ENCODE data around the gene ASIC3. TPM values are rescaled to one million over a fixed set of nuclear protein-coding genes. Genes with fewer than 3 reads are reported as not detected.
A peak's percentile ranks its signal among the peaks of the same experiment; 100 is the strongest.

Gene ASIC3
- total and polyA plus RNA-seq, 3 experiments from 2014 or later, result 2.6 to 3.6 TPM; not detected in 1

DNA sequence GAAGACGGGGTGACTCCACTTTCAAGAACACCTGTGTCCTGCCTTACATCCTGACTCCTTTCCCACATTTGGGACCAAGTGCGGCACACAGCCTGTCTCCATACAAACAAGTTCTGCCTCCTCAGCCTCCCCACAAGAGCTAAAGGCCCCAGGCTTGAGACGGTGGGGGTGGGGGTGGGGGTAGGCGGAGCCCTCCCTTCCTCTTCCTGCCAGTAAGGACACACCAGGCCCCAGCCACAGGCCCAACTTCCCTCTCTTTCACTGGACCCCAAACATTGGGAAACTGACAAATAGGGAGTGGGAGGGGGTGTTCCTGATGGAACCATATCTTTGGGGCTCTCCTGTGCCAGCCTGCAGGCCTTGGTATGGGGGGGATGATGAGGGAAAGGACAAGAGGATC lies 4.8 kb downstream of the ASIC3 start:
- ChIA-PET CTCF (interaction anchor here (1.0 to 1.8 kb wide), 2 partner anchors 25 to 27 kb away, joined by 3 to 4 read pairs; partner anchors contain the start of genes ABCB8 and FASTK), POLR2A (interaction anchor here (0.5 kb wide), 1 partner anchor 27 kb away, joined by 3 read pairs; the partner anchor contains the start of gene FASTK)
- Histone ChIP-seq H3K4me1 (ENCODE audit: insufficient read depth, low read length) (peaks cover 14% of the 10 kb centered on the region), H3K27me3 (ENCODE audit: insufficient read depth, low read length, poor library complexity, severe bottlenecking) (no peaks in the 10 kb centered on the region), H3K36me3 (ENCODE audit: insufficient read depth, low read length) (no peaks in the 10 kb centered on the region), H3K9me3 (ENCODE audit: low read length) (no peaks in the 10 kb centered on the region), H3K4me3 (ENCODE audit: low read length) (no peak overlapping the region), H3K27ac (ENCODE audit: low read depth, low read length) (no peak overlapping the region)
- no peak overlapping the region for H3K27ac Mint-ChIP-seq
- H3K9me3 Mint-ChIP-seq, result no peaks in the 10 kb centered on the region
- peaks cover 0 to 8% (median 1%) of the 10 kb centered on the region in 3 donors for H3K36me3 Mint-ChIP-seq
- peaks cover 4 to 7% of the 10 kb centered on the region in 2 donors for H3K27me3 Mint-ChIP-seq
- H3K4me3 Mint-ChIP-seq, result no peak overlapping the region
- DNase-seq, result no peak
- peaks cover 9 to 26% (median 14%) of the 10 kb centered on the region in 3 donors for H3K4me1 Mint-ChIP-seq

DNA sequence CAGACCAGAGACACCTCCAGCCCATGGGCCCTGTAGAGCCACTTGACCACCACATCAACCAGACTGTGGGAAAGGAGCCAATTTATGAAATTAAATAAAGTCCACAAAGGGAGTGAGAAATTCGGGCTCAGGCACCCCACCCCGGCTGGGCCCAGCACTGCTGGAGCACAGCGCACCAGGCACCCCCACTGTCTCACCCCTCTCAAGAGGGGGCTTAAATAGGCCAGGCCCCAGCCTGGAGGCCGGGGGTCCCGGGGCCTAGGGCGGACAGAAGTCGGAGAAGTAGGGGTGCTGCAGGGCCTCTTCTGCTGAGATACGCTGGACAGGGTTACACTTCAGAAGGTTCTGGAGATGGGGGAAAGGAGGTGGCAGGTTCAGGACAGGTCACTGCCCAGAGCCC lies 5.4 kb downstream of the ASIC3 start:
- POLR2A ChIA-PET, result no interaction called here
- H3K4me1 ChIP-seq (ENCODE audit: insufficient read depth, low read length), result peaks cover 20% of the 10 kb centered on the region
- Mint-ChIP-seq H3K9me3 (no peaks in the 10 kb centered on the region), H3K27ac (no peak overlapping the region), H3K4me3 (peak overlapping the region in 1 of 7 donors; percentile 56), H3K36me3 (peaks cover 0 to 11% (median 1%) of the 10 kb centered on the region in 3 donors), H3K27me3 (peaks cover 4 to 7% of the 10 kb centered on the region in 2 donors), H3K4me1 (peaks cover 12 to 31% (median 19%) of the 10 kb centered on the region in 3 donors)
- H3K27me3 ChIP-seq (ENCODE audit: insufficient read depth, low read length, poor library complexity, severe bottlenecking), result no peaks in the 10 kb centered on the region
- H3K36me3 ChIP-seq (ENCODE audit: insufficient read depth, low read length), result no peaks in the 10 kb centered on the region
- H3K4me3 ChIP-seq (ENCODE audit: low read length), result no peak overlapping the region
- DNase-seq, result no peak
- CTCF ChIA-PET, result no interaction called here
- no peak overlapping the region for H3K27ac ChIP-seq (ENCODE audit: low read depth, low read length)
- H3K9me3 ChIP-seq (ENCODE audit: low read length), result no peaks in the 10 kb centered on the region

GRCh38 chr7:151056283-151056665 lies 7.9 kb downstream of the ASIC3 start:
- DNase-seq, result no peak
- peak overlapping the region in 2 of 8 donors; percentile 12 to 60 for H3K27ac Mint-ChIP-seq
- CTCF ChIA-PET, result interaction anchor here (1.5 kb wide), 1 partner anchor 27 kb away, joined by 3 read pairs; the partner anchor contains the start of gene TMUB1
- H3K9me3 Mint-ChIP-seq, result no peaks in the 10 kb centered on the region
- Histone ChIP-seq H3K27me3 (ENCODE audit: insufficient read depth, low read length, poor library complexity, severe bottlenecking) (no peaks in the 10 kb centered on the region), H3K4me1 (ENCODE audit: insufficient read depth, low read length) (peaks cover 39% of the 10 kb centered on the region), H3K27ac (ENCODE audit: low read depth, low read length) (no peak overlapping the region), H3K9me3 (ENCODE audit: low read length) (no peaks in the 10 kb centered on the region), H3K4me3 (ENCODE audit: low read length) (no peak overlapping the region), H3K36me3 (ENCODE audit: insufficient read depth, low read length) (no peaks in the 10 kb centered on the region)
- H3K4me3 Mint-ChIP-seq, result peak overlapping the region in 6 of 7 donors; percentile 49 to 95 (median 91)
- peaks cover 23 to 49% (median 34%) of the 10 kb centered on the region in 3 donors for H3K4me1 Mint-ChIP-seq
- peaks cover 0 to 14% (median 1%) of the 10 kb centered on the region in 3 donors for H3K36me3 Mint-ChIP-seq
- POLR2A ChIA-PET, result no interaction called here
- H3K27me3 Mint-ChIP-seq, result peaks cover 2 to 4% of the 10 kb centered on the region in 2 donors

DNA sequence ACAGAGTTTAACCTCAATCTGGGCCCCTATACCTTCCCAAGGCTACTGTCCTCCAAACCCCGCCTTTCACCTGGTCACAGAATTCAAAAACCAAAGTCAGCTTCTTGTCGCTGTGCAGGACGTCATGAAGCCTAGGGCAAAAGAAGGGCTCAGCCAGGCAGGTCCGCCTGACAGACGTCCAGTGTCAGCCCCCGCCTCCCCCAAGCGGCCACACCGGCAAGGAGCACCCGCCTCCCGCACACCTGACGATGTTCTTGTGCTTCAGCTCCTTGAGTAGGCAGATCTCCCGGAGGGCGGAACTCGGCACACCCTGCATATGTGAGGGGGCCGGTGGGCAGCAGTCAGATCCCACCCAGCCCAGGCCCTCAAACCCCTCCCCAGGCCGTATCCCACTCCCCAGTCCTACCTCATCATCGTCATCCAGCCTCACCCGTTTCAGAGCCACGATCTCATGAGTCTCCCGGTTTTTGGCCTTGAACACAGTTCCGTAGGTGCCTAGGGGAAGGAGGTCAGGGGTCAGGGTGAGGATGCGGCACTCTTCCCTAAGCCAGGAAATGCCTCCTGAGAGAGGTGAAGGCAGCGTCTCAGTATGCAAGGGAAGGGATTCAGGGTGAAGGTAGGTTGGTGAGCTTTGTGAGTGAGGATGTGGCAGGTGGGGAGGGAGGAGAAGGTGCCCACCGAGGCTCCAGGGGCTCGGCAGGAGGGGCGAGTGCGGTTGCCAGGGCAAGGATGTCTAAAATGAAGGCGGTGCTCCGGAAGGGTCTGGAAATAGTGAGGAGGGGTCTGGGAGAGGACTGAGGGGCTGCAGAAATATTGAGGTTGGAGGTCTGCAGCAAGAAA lies 8.6 kb downstream of the ASIC3 start:
- H3K9me3 ChIP-seq (ENCODE audit: low read length), result no peaks in the 10 kb centered on the region
- peak overlapping the region in 6 of 8 donors; percentile 47 to 98 (median 78) for H3K27ac Mint-ChIP-seq
- DNase-seq, result no peak
- CTCF ChIA-PET, result interaction anchor here (0.6 to 1.3 kb wide), 2 partner anchors 29 to 38 kb away, joined by 3 to 6 read pairs; partner anchors contain the start of gene ABCB8
- H3K36me3 ChIP-seq (ENCODE audit: insufficient read depth, low read length), result no peaks in the 10 kb centered on the region
- peaks cover 26 to 51% (median 40%) of the 10 kb centered on the region in 3 donors for H3K4me1 Mint-ChIP-seq
- no peaks in the 10 kb centered on the region for H3K9me3 Mint-ChIP-seq
- no peaks in the 10 kb centered on the region for H3K27me3 ChIP-seq (ENCODE audit: insufficient read depth, low read length, poor library complexity, severe bottlenecking)
- H3K4me1 ChIP-seq (ENCODE audit: insufficient read depth, low read length), result peaks cover 41% of the 10 kb centered on the region
- peaks cover 2 to 4% of the 10 kb centered on the region in 2 donors for H3K27me3 Mint-ChIP-seq
- peak overlapping the region; percentile 94 for H3K4me3 ChIP-seq (ENCODE audit: low read length)
- peak overlapping the region; percentile 52 for H3K27ac ChIP-seq (ENCODE audit: low read depth, low read length)
- H3K4me3 Mint-ChIP-seq, result peak overlapping the region; percentile 88 to 95 (median 94)
- POLR2A ChIA-PET, result interaction anchor here (1.8 kb wide), 1 partner anchor 24 kb away, joined by 10 read pairs; the partner anchor contains the start of gene FASTK
- peaks cover 0 to 15% (median 1%) of the 10 kb centered on the region in 3 donors for H3K36me3 Mint-ChIP-seq

GRCh38 chr7:151057506-151057988 lies 9.2 kb downstream of the ASIC3 start, which contains the start of gene CDK5:
CDK5 (minus strand) TSS chr7:151057897; CDS start chr7:151057848, 49 bp downstream.
- Histone ChIP-seq H3K36me3 (ENCODE audit: insufficient read depth, low read length) (no peaks in the 10 kb centered on the region), H3K4me1 (ENCODE audit: insufficient read depth, low read length) (peaks cover 41% of the 10 kb centered on the region), H3K4me3 (ENCODE audit: low read length) (peak within 1 kb of the TSS; percentile 94), H3K27me3 (ENCODE audit: insufficient read depth, low read length, poor library complexity, severe bottlenecking) (no peaks in the 10 kb centered on the region), H3K27ac (ENCODE audit: low read depth, low read length) (peak within 1 kb of the TSS; percentile 91), H3K9me3 (ENCODE audit: low read length) (no peaks in the 10 kb centered on the region)
- DNase-seq, result no peak
- H3K27ac Mint-ChIP-seq, result peak within 1 kb of the TSS; percentile 88 to 98 (median 98)
- peak within 1 kb of the TSS; percentile 88 to 95 (median 94) for H3K4me3 Mint-ChIP-seq
- CTCF ChIA-PET, result interaction anchor here (0.6 to 1.3 kb wide), 3 partner anchors 29 to 248 kb away, joined by 3 to 6 read pairs (median 4); partner anchors contain the start of gene ABCB8
- peaks cover 25 to 52% (median 38%) of the 10 kb centered on the region in 3 donors for H3K4me1 Mint-ChIP-seq
- peaks cover 2% of the 10 kb centered on the region in 2 donors for H3K27me3 Mint-ChIP-seq
- peaks cover 0 to 16% (median 1%) of the 10 kb centered on the region in 3 donors for H3K36me3 Mint-ChIP-seq
- H3K9me3 Mint-ChIP-seq, result no peaks in the 10 kb centered on the region
- POLR2A ChIA-PET, result interaction anchor here (1.8 to 2.1 kb wide), 2 partner anchors 23 to 30 kb away, joined by 10 read pairs; partner anchors contain the start of genes ABCB8 and FASTK

GRCh38 chr7:151057989-151058780 lies 9.9 kb downstream of the ASIC3 start:
- Histone ChIP-seq H3K27ac (ENCODE audit: low read depth, low read length) (peak overlapping the region; percentile 91), H3K4me1 (ENCODE audit: insufficient read depth, low read length) (peaks cover 39% of the 10 kb centered on the region), H3K4me3 (ENCODE audit: low read length) (peak overlapping the region; percentile 94), H3K36me3 (ENCODE audit: insufficient read depth, low read length) (no peaks in the 10 kb centered on the region), H3K9me3 (ENCODE audit: low read length) (no peaks in the 10 kb centered on the region), H3K27me3 (ENCODE audit: insufficient read depth, low read length, poor library complexity, severe bottlenecking) (no peaks in the 10 kb centered on the region)
- Mint-ChIP-seq H3K9me3 (no peaks in the 10 kb centered on the region), H3K4me3 (peak overlapping the region; percentile 88 to 95 (median 94)), H3K27ac (peak overlapping the region; percentile 88 to 98 (median 98)), H3K4me1 (peaks cover 24 to 47% (median 36%) of the 10 kb centered on the region in 3 donors), H3K27me3 (no peaks in the 10 kb centered on the region), H3K36me3 (peaks cover 0 to 16% (median 0%) of the 10 kb centered on the region in 3 donors)
- ChIA-PET CTCF (interaction anchor here (0.6 to 1.6 kb wide), 7 partner anchors 29 to 248 kb away, joined by 3 to 6 read pairs (median 4); partner anchors contain the start of gene ABCB8), POLR2A (interaction anchor here (0.8 to 2.1 kb wide), 5 partner anchors 18 to 169 kb away, joined by 5 to 10 read pairs (median 7); partner anchors contain the start of genes ABCB8, ABCF2, FASTK and TMUB1)
- DNase-seq, result peak; percentile 94 to 99 (median 96)

DNA sequence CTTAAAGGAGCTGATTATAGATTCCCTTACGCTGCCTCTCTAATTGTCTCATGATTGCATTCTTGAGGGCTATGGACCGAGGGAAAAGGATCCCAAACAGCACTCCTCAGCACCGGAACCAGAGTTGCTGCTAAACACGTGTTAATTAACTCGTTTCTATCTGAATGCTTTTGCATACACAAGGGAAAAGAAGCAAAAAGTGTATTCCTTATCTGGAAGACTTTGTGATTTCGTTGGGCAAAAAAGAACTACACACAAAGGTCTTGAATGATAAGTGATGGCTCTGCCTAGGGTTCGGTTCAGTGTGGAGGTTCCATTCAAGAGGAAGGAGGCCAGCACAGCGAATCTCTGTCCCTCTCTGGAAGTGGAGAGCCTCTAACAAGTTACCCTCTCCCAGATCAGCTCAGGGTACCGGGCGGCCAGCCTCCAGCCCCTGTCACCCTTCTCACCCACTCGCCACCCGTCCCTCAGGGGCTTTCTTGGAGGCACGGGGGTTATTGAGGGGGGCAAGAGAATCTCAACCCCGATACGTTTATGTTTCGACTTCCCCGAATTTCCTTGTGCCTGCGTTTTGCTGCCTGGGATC lies 10.5 kb downstream of the ASIC3 start:
- Mint-ChIP-seq H3K9me3 (no peaks in the 10 kb centered on the region), H3K36me3 (peaks cover 0 to 20% (median 0%) of the 10 kb centered on the region in 3 donors), H3K4me1 (peaks cover 24 to 47% (median 36%) of the 10 kb centered on the region in 3 donors), H3K27ac (peak overlapping the region; percentile 88 to 98 (median 98)), H3K4me3 (peak overlapping the region; percentile 88 to 95 (median 94)), H3K27me3 (no peaks in the 10 kb centered on the region)
- DNase-seq, result peak in 1 of 5 donors; percentile 10
- POLR2A ChIA-PET, result interaction anchor here (0.8 to 2.1 kb wide), 6 partner anchors 17 to 168 kb away, joined by 3 to 10 read pairs (median 6); partner anchors contain the start of genes ABCB8, ABCF2, FASTK and TMUB1
- Histone ChIP-seq H3K27me3 (ENCODE audit: insufficient read depth, low read length, poor library complexity, severe bottlenecking) (no peaks in the 10 kb centered on the region), H3K36me3 (ENCODE audit: insufficient read depth, low read length) (no peaks in the 10 kb centered on the region), H3K27ac (ENCODE audit: low read depth, low read length) (peak overlapping the region; percentile 91), H3K4me3 (ENCODE audit: low read length) (peak overlapping the region; percentile 94), H3K9me3 (ENCODE audit: low read length) (no peaks in the 10 kb centered on the region), H3K4me1 (ENCODE audit: insufficient read depth, low read length) (peaks cover 36% of the 10 kb centered on the region)
- CTCF ChIA-PET, result interaction anchor here (0.6 to 1.6 kb wide), 5 partner anchors 30 to 96 kb away, joined by 3 to 5 read pairs (median 4); partner anchors contain the start of gene ABCB8

Data from CD8-positive, alpha-beta memory T cell (primary cell).